ENCODE data around the gene OTUD5. TPM values are rescaled to one million over a fixed set of nuclear protein-coding genes. Genes with fewer than 3 reads are reported as not detected.

OTUD5 gene
- total and polyA plus RNA-seq, 2 donors from 2014 or later, result 40.2 to 56.2 TPM

GRCh38 chrX:48933757-48934156 is 23.6 kb downstream of the OTUD5 start:
- Histone ChIP-seq H3K36me3 (ENCODE audit: control insufficient read depth in 2 of 3, insufficient read depth in 3 of 3, low read length in 3 of 3) (peaks cover 2 to 27% (median 2%) of the 10 kb centered on the region in 3 donors), H3K27ac (ENCODE audit: low read depth in 2 of 2, low read length in 2 of 2) (no peak overlapping the region), H3K9ac (ENCODE audit: low read length in 3 of 3) (no peak overlapping the region), H3K27me3 (ENCODE audit: control insufficient read depth, insufficient read depth, low read length) (no peaks in the 10 kb centered on the region), H3K9me3 (ENCODE audit: control insufficient read depth in 2 of 3, insufficient read depth in 1 of 3, low read length in 3 of 3) (no peaks in the 10 kb centered on the region), H3K4me3 (ENCODE audit: low read length in 3 of 3) (no peak overlapping the region), H3K4me1 (ENCODE audit: control insufficient read depth in 2 of 3, insufficient read depth in 2 of 3, low read depth in 1 of 3, low read length in 3 of 3) (no peaks in the 10 kb centered on the region)
- intact Hi-C loops (cut with DNase I), result no loop called here
- TF ChIP-seq CTCF (IDR thresholded peaks at IDR 0.05; ENCODE audit: borderline replicate concordance, extremely low read depth, insufficient read depth), result no peak
- no peak for DNase-seq
- no peak for FAIRE-seq

GRCh38 chrX:48927736-48928382 is 29.5 kb downstream of the OTUD5 start:
- Histone ChIP-seq H3K36me3 (ENCODE audit: control insufficient read depth in 2 of 3, insufficient read depth in 3 of 3, low read length in 3 of 3) (peaks cover 2 to 20% (median 4%) of the 10 kb centered on the region in 3 donors), H3K4me3 (ENCODE audit: low read length in 3 of 3) (no peak overlapping the region), H3K9ac (ENCODE audit: low read length in 3 of 3) (no peak overlapping the region), H3K27ac (ENCODE audit: low read depth in 2 of 2, low read length in 2 of 2) (no peak overlapping the region), H3K4me1 (ENCODE audit: control insufficient read depth in 2 of 3, insufficient read depth in 2 of 3, low read depth in 1 of 3, low read length in 3 of 3) (no peaks in the 10 kb centered on the region), H3K27me3 (ENCODE audit: control insufficient read depth, insufficient read depth, low read length) (no peaks in the 10 kb centered on the region), H3K9me3 (ENCODE audit: control insufficient read depth in 2 of 3, insufficient read depth in 1 of 3, low read length in 3 of 3) (no peaks in the 10 kb centered on the region)
- no peak for FAIRE-seq
- intact Hi-C loops (cut with DNase I), result no loop called here
- no peak for DNase-seq
- TF ChIP-seq CTCF (IDR thresholded peaks at IDR 0.05; ENCODE audit: borderline replicate concordance, extremely low read depth, insufficient read depth), result no peak

GRCh38 chrX:48927123-48927522 is 30.3 kb downstream of the OTUD5 start:
- intact Hi-C loops (cut with DNase I), result no loop called here
- no peak overlapping the region for H3K4me3 ChIP-seq (ENCODE audit: low read length in 3 of 3)
- H3K9ac ChIP-seq (ENCODE audit: low read length in 3 of 3), result no peak overlapping the region
- no peak overlapping the region for H3K27ac ChIP-seq (ENCODE audit: low read depth in 2 of 2, low read length in 2 of 2)
- H3K4me1 ChIP-seq (ENCODE audit: control insufficient read depth in 2 of 3, insufficient read depth in 2 of 3, low read depth in 1 of 3, low read length in 3 of 3), result no peaks in the 10 kb centered on the region
- FAIRE-seq, result no peak
- H3K9me3 ChIP-seq (ENCODE audit: control insufficient read depth in 2 of 3, insufficient read depth in 1 of 3, low read length in 3 of 3), result no peaks in the 10 kb centered on the region
- H3K36me3 ChIP-seq (ENCODE audit: control insufficient read depth in 2 of 3, insufficient read depth in 3 of 3, low read length in 3 of 3), result peaks cover 2 to 20% (median 4%) of the 10 kb centered on the region in 3 donors
- no peak for TF ChIP-seq CTCF (IDR thresholded peaks at IDR 0.05; ENCODE audit: borderline replicate concordance, extremely low read depth, insufficient read depth)
- DNase-seq, result no peak
- H3K27me3 ChIP-seq (ENCODE audit: control insufficient read depth, insufficient read depth, low read length), result no peaks in the 10 kb centered on the region

- H3K4me3 ChIP-seq (ENCODE audit: low read length in 3 of 3), result no peak overlapping the region
- no peak overlapping the region for H3K9ac ChIP-seq (ENCODE audit: low read length in 3 of 3)
- intact Hi-C loops (cut with DNase I), result no loop called here
- peaks cover 2 to 14% (median 2%) of the 10 kb centered on the region in 3 donors for H3K36me3 ChIP-seq (ENCODE audit: control insufficient read depth in 2 of 3, insufficient read depth in 3 of 3, low read length in 3 of 3)
- H3K27ac ChIP-seq (ENCODE audit: low read depth in 2 of 2, low read length in 2 of 2), result no peak overlapping the region
- DNase-seq (no peak), FAIRE-seq (no peak)
- H3K4me1 ChIP-seq (ENCODE audit: control insufficient read depth in 2 of 3, insufficient read depth in 2 of 3, low read depth in 1 of 3, low read length in 3 of 3), result peaks cover 0 to 10% (median 0%) of the 10 kb centered on the region in 3 donors
- H3K27me3 ChIP-seq (ENCODE audit: control insufficient read depth, insufficient read depth, low read length), result no peaks in the 10 kb centered on the region
- H3K9me3 ChIP-seq (ENCODE audit: control insufficient read depth in 2 of 3, insufficient read depth in 1 of 3, low read length in 3 of 3), result no peaks in the 10 kb centered on the region
- no peak for TF ChIP-seq CTCF (IDR thresholded peaks at IDR 0.05; ENCODE audit: borderline replicate concordance, extremely low read depth, insufficient read depth)
Measured at GRCh38 chrX:48924270-48924669, 33.1 kb downstream of the OTUD5 start.
